Measurements from ENCODE around the gene ERMN.
"Not testable (repeated sequence)": the region's sequence is repeated elsewhere in the genome, so short reads cannot be mapped to it uniquely, and the experiment has no call there.

The ERMN gene

DNA sequence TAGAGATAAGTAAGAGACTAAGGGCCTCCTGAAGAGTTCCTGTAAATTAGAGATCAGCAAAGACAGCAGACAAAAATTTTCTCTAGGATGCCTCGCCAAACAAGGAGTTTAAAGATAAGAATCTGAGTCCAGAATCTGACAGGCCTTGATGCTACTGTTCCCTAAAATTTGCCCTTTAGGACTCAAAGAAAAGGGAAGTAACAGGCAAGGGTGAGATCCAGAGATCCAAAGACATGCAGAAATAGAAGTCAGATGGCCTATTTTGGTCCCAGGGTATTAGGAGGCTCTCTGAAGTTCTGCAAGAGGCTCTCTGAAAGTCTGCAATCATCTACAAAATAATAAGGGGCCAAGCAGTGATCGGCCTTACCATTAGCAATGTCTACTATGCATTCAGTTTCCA lies 35.1 kb downstream of the ERMN start:
- DNase-seq, result no peak

- DNase-seq, result no peak
These were observed 38.5 kb downstream of the ERMN start for GRCh38 chr2:157287160-157287559.

DNA sequence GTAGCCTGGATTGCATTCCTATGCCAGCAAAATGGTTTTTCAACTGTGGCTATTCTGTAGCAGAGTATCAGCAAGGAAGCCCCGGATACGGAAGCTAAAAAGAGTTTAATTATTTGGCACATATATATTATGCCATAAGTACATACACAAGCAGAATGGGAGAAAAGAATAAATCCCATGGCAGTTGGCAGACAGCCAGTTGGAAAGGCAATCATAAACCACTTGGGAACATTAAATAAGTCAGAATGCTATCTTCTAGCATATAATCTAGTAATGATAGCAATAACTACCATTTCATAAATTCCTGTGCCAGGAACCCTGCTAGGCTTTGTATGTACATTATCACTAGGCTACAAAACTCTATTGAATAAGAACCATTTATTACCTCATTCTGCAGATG lies 42.2 kb downstream of the ERMN start:
- no peak for DNase-seq

- no peak for DNase-seq
These were observed 44.3 kb downstream of the ERMN start for GRCh38 chr2:157281316-157281715.

GRCh38 chr2:157279311-157279710 lies 46.3 kb downstream of the ERMN start:
- DNase-seq, result not testable (repeated sequence)

DNA sequence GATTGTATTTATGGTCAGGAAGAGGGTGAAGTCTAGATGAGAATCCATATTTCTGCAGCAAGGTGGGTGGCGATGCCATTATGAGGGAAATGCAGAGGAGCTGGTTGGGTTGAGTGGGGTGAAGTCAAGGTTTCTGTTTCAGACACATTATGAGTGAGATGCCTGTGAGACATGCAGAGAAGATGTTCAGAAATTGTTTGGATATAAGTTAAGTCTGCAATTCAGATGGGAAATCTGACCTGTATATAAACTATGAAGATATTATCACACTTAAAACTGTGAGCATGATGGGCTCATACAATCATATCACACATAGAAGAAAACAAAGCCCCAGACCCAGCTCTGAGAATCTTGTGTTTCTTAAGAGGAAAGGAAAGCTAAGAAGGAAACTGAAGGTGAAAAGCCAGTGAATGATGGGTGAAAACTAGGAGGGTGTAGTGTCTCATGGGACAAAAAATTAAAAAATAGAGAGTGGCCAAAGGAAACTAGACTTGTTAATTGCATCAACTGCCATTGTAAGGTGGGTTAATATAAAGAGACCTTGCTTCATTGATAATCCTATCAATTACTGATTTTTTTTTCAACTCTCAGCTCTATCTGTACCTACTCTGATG lies 53.9 kb downstream of the ERMN start:
- DNase-seq, result no peak

- DNase-seq, result no peak
These were observed 55.7 kb downstream of the ERMN start for GRCh38 chr2:157269922-157270321.

- DNase-seq, result no peak
These were observed 56.6 kb downstream of the ERMN start for GRCh38 chr2:157269060-157269459.
